Lower leg skin (tissue), 3 donors: Measurements from ENCODE around the gene KDM8.

Experiments
- CTCF ChIP-seq, 3 donors: fragments of 450-650 bp; IDR thresholded peaks; one replicate each; pipeline ENCODE4 v1.5.1; 2016; ENCODE audit warnings: antibody characterized with exemption in 3 of 3, mild to moderate bottlenecking in 3 of 3, moderate library complexity in 2 of 3
- POLR2A ChIP-seq, 2 donors: fragments of 450-650 bp; IDR thresholded peaks; one replicate each; pipeline ENCODE4 v1.6.1; 2016 to 2017; ENCODE audit warnings: antibody characterized with exemption in 2 of 2, mild to moderate bottlenecking in 1 of 2, moderate library complexity in 1 of 2

- TF ChIP-seq CTCF (IDR thresholded peaks at IDR 0.05) (no peak), POLR2A (IDR thresholded peaks at IDR 0.05) (no peak)
Observed at GRCh38 chr16:27234603-27235002, 31.3 kb downstream of the KDM8 start.
